Transverse colon (tissue), 3 donors: Measurements from ENCODE around the gene FBXO3.

ENCODE experiments used
- CTCF ChIP-seq, 5 experiments: fragments of 200-600 bp in 3 of 5; fragments of 450-650 bp in 2 of 5; sonication (generic) in 3 of 5; IDR thresholded peaks; 1 replicate in 2 of 5; 2 replicates in 3 of 5; pipeline ENCODE4 v1.5.1; 2016 to 2017; ENCODE audit warnings: antibody characterized with exemption in 5 of 5, inconsistent platforms in 3 of 5, mild to moderate bottlenecking in 2 of 5, moderate library complexity in 1 of 5
- POLR2A ChIP-seq: fragments of 450-650 bp; IDR thresholded peaks from one replicate; pipeline ENCODE4 v1.6.1; 2016; ENCODE audit warnings: antibody characterized with exemption, mild to moderate bottlenecking, moderate library complexity

GRCh38 chr11:33699515-33700062, 74.7 kb downstream of the FBXO3 start:
- TF ChIP-seq CTCF (IDR thresholded peaks at IDR 0.05) (no peak), POLR2A (peak; percentile 10)
